HG03135 (cell line): ENCODE results near the gene CMSS1.

Experiments used
- ATAC-seq: cut with Tn5 transposase; IDR thresholded peaks from one replicate; pipeline ENCODE4 v1.9.1; 2021; ENCODE audit warnings: mild to moderate bottlenecking, moderate library complexity; ENCODE audit not compliant: unreplicated experiment

CMSS1 gene

GRCh38 chr3:99899603-99900002, 81.9 kb downstream of the CMSS1 start:
- ATAC-seq: no peak

- ATAC-seq: no peak
These were observed 82.6 kb downstream of the CMSS1 start for GRCh38 chr3:99900248-99900647.

- no peak for ATAC-seq
These were observed 83.7 kb downstream of the CMSS1 start for GRCh38 chr3:99901200-99901926.

- ATAC-seq: no peak
These were observed 84.4 kb downstream of the CMSS1 start for GRCh38 chr3:99902091-99902490.

GRCh38 chr3:99903869-99904268, 86.2 kb downstream of the CMSS1 start:
- no peak for ATAC-seq

GRCh38 chr3:99907959-99908544, 90.4 kb downstream of the CMSS1 start:
- ATAC-seq: no peak

- ATAC-seq: no peak
These were observed 92.2 kb downstream of the CMSS1 start for GRCh38 chr3:99909714-99910495.

GRCh38 chr3:99910752-99911290, 93.2 kb downstream of the CMSS1 start:
- no peak for ATAC-seq

GRCh38 chr3:99911433-99911832, 93.8 kb downstream of the CMSS1 start:
- ATAC-seq: no peak

GRCh38 chr3:99915906-99916432, 98.3 kb downstream of the CMSS1 start:
- no peak for ATAC-seq

GRCh38 chr3:99918715-99919114, 101.1 kb downstream of the CMSS1 start:
- no peak for ATAC-seq

GRCh38 chr3:99919694-99920093, 102.0 kb downstream of the CMSS1 start:
- no peak for ATAC-seq

GRCh38 chr3:99920481-99921376, 103.1 kb downstream of the CMSS1 start:
- peak; percentile 65 for ATAC-seq

- no peak for ATAC-seq
These were observed 103.7 kb downstream of the CMSS1 start for GRCh38 chr3:99921377-99921695.

GRCh38 chr3:99921986-99922385, 104.3 kb downstream of the CMSS1 start:
- ATAC-seq: no peak

GRCh38 chr3:99923873-99924272, 106.2 kb downstream of the CMSS1 start:
- no peak for ATAC-seq

- no peak for ATAC-seq
These were observed 108.0 kb downstream of the CMSS1 start for GRCh38 chr3:99925584-99926230.

GRCh38 chr3:99927671-99928457, 110.2 kb downstream of the CMSS1 start:
- no peak for ATAC-seq
